A172 (cell line): ENCODE results near the gene NEK5. TPM values are rescaled to one million over a fixed set of nuclear protein-coding genes. Genes with fewer than 3 reads are reported as not detected.

Experiments
- DNase-seq: peaks from one replicate; pipeline ENCODE4 v3.0.0-alpha.2; 2015; ENCODE audit warnings: low spot score
- total RNA-seq: library from RNA; depleted of rRNA; stranded (reverse); fragments of >200 nt; shearing (Covaris generic); gene quantifications from 2 replicates; pipeline ENCODE4 v1.2.3, GENCODE V29; 2014; rRNA removed

NEK5 gene
- total RNA-seq, 1 experiment from 2014 or later, result not detected

DNA sequence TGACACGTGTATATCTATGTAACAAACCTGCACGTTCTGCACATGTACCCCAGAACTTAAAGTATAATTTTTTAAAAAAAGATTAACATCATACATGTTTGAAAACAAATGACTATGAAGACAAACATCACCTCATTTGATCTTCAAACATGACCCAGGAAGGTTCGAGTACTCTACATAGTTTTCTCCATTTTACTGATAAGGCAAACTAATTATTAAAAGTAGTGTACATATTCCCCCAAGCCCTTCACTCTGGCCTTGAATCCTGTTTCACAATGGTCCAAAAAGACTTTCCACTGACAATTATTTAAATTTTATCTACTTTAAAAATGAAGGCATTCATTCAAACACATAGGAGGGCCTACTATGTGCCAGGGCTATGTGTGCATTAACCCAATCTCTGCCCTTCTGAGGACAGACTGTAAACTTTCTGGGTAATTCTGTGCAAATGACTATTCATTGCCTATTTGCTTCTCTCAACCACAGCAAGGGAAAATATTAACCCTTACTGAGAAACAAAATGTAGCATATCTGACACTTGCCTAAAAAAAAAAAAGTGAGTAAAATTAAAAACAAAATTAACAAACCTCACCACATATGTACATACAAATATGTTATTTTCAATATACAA is 139.8 kb downstream of the NEK5 start:
- DNase-seq, result no peak

Other genes with a start within 250 kb of the NEK5 start
- gene ATP7B, start 117.6 kb downstream of the NEK5 start, total RNA-seq, result 2.0 and 2.3 TPM in 2 replicates
- gene ALG11, start 116.7 kb downstream of the NEK5 start, total RNA-seq, result 16.8 and 17.0 TPM in 2 replicates
- 11.8 and 14.0 TPM in 2 replicates for gene UTP14C, start 104.4 kb downstream of the NEK5 start, total RNA-seq
- gene NEK3, start 30.5 kb upstream of the NEK5 start, total RNA-seq, result 3.3 and 11.4 TPM in 2 replicates